MM.1S (cell line): ENCODE measurements around the gene CASS4.

Source experiments
- EZH2 ChIP-seq: fragments of 300-600 bp; sonication (generic); optimal IDR thresholded peaks from 2 replicates; pipeline ENCODE3; 2017; ENCODE audit warnings: low read depth, mild to moderate bottlenecking, antibody characterized with exemption, low read length, mixed read lengths
- EZH2phosphoT487 ChIP-seq: fragments of 300-600 bp; sonication (generic); IDR thresholded peaks from 2 replicates; pipeline ENCODE4 v1.6.1; 2018; ENCODE audit warnings: antibody characterized with exemption, low read length
- TF ChIP-seq, protein P1 (sequence below): fragments of 300-600 bp; sonication (generic); IDR thresholded peaks from 2 replicates; pipeline ENCODE4 v1.5.1; 2016; ENCODE audit warnings: antibody characterized with exemption, low read length, mixed read lengths

GRCh38 chr20:56393653-56394052, 18.4 kb upstream of the CASS4 start:
- TF ChIP-seq, protein P1, sequence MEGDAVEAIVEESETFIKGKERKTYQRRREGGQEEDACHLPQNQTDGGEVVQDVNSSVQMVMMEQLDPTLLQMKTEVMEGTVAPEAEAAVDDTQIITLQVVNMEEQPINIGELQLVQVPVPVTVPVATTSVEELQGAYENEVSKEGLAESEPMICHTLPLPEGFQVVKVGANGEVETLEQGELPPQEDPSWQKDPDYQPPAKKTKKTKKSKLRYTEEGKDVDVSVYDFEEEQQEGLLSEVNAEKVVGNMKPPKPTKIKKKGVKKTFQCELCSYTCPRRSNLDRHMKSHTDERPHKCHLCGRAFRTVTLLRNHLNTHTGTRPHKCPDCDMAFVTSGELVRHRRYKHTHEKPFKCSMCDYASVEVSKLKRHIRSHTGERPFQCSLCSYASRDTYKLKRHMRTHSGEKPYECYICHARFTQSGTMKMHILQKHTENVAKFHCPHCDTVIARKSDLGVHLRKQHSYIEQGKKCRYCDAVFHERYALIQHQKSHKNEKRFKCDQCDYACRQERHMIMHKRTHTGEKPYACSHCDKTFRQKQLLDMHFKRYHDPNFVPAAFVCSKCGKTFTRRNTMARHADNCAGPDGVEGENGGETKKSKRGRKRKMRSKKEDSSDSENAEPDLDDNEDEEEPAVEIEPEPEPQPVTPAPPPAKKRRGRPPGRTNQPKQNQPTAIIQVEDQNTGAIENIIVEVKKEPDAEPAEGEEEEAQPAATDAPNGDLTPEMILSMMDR = no peak
- TF ChIP-seq EZH2phosphoT487 (no peak), EZH2 (no peak)
